GM18868 (cell line): ENCODE data around the gene CMSS1.
A peak's percentile ranks its signal among the peaks of the same experiment; 100 is the strongest.

Source experiments
- ATAC-seq: cut with Tn5 transposase; IDR thresholded peaks from one replicate; pipeline ENCODE4 v1.9.1; 2021; ENCODE audit warnings: mild to moderate bottlenecking, moderate library complexity; ENCODE audit not compliant: unreplicated experiment

CMSS1 gene

DNA sequence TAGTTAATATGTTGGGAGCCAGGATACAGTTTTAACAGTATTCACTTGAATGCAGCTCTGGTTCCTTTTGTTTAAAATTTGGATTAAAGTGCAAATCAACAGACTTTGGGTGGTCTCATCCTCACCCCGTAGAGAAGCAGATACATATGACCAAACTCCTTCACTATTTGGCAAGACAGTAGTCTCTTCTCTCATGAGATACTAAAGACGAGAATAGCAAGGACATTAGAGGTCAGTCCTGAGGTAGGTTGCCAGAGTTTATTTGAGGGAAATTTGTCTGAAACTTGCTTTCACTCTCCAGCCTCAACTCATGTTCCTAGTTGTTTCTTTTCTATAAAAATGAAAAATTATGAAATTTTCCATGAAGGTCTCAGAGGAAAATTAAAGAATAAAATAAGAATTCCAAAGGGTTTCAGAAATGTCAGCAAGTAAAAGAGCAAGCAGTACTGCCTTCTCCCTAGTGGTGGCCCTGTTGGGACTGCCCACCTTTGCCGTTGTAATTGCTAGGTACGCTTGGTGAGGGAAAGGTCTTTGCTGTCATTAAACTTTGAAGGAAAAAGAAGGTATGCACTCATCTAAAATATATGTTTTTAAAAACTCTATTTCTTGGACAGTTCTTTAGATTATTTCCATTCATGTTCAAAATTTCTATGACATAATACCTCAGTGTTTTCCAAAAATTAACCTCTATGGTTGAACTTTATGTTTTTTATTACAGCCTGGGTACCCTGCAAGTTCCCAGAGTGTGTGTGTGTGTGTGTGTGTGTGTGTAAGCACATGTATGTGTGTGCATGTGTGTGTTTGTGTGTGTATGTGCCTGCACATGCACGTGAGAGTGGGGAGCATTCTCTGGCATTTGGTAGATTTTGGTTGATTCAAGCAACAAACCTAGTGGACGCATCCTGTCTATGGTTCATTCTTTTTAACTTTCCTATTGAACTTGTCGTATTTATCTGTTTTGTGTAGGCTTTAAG is 111.4 kb downstream of the CMSS1 start:
- ATAC-seq: no peak

DNA sequence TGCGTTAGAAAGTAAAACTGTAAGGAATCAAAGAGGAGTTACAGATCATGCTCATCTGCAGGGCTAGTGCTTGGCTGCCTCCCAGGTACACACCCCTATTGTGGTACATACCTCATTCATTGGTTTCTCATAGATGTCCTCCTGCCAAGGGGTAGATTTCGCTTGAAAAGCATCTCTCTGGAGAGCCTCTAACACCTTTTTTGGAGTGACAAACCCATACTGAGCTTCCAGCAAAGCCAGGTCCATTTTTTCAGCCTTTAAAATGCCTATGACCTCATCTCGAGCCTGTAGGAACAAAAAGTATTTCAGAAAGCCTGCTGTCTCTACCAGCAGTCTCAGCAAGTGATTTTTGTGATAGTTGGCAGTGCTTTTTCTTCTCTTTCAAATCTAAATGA is 112.1 kb downstream of the CMSS1 start:
- ATAC-seq: no peak

DNA sequence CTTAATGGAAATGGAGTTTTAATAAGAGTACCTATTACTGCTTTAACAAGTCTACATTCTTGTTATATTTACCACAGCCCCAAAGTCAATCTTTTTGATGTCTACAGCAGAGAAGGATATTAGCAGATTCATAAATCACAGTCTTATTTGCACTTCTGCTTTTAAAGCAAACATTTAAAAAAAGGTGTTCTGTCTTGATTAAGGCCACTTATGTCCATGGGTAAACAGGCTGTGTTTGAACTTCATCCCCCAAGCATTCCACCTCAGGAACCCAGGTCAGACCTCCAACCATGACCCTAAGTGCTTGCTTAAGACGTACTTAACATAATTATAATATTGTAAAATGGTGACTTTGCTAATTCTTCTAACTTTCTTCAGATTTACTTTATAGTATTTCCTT is 113.4 kb downstream of the CMSS1 start:
- ATAC-seq: no peak

DNA sequence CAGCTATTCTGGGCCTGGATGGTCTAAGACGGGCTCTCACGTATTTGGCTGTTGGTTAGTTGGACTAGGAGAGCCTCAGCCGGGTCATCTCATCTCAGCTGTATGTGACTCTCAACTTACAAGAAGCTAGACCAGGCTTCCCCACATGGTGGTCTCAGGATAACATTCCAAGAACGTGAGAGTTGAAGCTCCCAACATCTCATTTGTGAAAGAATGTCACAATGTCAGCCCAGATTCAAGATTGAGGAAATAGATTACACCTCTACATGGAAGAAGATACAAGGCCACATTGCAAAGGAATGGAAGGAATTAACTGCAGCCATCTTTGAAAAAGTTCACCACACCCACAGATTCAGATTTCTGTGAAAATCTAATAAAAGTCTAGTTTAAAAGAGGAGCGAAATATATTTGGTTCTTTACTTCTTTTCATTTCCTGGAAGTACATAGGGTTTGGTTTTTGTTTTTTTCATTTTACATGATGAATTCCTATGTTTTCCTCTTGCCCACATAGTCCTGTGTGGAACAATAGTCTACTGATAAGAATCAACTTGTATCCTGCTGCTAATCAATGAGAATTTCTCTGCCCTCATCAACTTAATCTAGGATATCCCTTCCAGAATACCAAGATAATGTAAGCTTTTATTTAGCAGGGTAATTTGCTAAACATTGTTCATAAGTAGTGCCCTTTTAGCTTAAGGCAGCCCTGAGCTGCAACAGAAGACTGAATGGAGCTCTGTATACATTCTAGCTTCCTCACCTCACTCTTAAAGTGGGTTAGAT is 116.5 kb downstream of the CMSS1 start:
- no peak for ATAC-seq

DNA sequence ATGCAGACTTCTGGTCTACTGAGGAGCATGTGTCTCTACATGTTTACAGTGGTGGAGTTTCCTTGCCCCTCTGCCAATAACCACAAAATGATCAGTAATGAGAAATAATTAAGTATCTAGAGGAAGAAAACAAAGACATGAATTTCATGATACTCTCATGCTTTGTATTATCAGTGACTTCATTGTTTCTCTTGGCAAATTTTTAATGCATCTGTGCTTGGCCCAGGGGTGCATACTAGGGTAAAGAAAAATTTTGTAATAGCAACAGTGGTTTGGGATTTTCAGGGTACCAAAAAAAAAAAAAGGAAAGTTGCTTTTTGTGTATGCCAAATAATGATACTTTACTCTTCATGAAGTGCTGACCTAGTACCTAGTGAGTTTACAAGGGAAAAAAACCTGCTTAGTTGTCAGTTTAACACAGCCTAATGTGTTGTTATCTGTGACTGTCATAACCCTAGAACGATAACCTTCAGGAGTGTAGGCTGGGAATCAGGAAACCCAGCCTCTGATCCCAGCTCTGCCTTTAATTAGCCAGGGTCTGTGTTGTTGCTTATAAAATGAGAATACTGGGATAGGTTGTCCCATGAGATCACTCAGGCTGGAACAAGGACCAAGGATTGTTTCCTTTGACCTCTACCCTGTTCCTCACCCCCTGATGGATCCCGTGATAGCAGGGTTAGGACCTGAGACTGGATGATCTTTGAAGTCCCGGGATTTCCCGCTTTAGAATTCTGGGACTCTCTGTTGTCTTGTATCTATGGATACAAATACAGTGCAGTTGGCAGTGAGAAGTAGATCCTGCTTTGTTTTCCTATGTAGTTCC is 117.5 kb downstream of the CMSS1 start:
- no peak for ATAC-seq

DNA sequence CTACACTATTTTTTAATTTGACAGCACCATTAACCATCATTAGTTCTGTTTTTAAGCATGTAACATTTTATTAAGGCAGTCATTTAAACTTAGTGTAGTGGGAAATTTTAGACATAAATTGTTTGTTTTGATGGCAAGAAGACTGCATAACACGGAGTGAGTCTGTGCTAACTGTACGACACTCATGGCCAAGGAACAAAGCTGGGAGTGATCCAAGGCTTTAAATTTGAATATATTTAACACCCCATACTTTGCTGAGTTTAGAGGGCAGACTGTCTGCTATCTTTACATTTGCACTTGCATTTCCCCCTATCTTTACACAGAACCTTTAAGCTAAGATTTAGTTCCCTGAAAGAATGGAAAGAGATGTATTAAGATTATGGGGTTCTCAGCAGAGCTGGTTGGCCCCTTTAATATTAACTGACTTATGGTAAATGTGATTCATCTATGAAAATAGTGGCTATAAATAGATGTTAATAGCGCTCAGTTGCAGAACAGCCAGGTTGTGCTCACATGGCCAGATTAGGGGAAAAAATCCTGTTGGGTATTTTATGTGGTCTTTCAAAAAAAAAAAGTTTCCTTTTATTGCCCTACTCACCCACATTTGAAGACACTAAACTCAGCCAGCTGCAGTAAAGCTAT is 120.7 kb downstream of the CMSS1 start:
- peak; percentile 36 for ATAC-seq

DNA sequence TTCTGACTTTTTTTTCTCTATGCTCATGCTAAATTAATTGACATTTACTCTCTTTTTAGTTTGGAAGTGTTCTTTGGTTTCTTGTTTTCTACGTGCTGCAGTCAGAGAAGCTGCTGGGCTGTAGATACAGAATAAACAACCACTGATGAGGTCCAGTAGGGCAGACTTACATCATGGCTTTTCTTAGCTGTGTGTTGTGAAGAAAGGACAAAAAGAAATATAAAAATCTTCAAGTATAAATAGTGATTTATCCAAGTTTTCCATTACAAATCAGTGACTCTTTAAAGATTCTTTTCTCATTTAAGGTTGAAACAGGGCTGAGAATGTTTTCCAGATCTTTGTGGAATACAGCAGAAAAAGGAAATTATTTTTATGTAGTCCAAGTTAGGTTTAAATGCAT is 122.2 kb downstream of the CMSS1 start:
- no peak for ATAC-seq

DNA sequence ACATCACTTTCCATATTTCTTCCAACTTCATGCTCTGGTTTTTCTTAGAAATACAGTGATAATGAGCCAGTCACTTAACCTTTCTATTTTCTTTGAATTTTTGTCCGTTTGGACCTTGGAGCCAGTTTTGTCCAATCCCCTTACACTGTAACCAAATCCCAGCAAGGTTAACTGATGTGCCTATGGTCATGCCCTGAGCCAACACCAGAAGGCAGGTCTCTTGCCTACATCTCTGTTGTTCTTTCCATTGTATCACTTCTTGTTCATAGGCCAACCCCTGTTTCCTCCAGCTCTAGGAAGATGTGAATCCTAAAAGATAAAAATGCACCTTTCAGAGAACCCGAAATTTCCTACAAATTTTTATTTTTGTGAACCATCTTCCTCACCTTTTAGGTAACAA is 122.7 kb downstream of the CMSS1 start:
- ATAC-seq: no peak

DNA sequence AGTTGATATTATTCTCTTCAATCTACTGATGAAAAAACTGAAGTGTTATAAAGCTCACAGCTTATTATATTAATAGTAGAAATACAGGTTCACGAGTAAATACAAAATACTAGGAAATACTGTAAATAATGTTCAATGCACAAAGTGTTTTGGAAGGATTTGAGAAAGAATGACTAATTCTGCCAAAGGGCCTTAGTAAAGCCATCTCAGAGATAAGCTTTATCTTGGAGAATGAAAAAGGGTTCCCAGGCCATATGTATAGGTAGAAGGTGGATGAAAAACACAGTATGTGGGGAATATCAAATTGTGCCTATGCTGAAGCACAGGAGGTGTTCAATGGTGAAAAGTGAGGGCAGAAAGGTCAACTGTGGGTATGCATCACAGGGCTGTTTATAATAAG is 123.5 kb downstream of the CMSS1 start:
- no peak for ATAC-seq

DNA sequence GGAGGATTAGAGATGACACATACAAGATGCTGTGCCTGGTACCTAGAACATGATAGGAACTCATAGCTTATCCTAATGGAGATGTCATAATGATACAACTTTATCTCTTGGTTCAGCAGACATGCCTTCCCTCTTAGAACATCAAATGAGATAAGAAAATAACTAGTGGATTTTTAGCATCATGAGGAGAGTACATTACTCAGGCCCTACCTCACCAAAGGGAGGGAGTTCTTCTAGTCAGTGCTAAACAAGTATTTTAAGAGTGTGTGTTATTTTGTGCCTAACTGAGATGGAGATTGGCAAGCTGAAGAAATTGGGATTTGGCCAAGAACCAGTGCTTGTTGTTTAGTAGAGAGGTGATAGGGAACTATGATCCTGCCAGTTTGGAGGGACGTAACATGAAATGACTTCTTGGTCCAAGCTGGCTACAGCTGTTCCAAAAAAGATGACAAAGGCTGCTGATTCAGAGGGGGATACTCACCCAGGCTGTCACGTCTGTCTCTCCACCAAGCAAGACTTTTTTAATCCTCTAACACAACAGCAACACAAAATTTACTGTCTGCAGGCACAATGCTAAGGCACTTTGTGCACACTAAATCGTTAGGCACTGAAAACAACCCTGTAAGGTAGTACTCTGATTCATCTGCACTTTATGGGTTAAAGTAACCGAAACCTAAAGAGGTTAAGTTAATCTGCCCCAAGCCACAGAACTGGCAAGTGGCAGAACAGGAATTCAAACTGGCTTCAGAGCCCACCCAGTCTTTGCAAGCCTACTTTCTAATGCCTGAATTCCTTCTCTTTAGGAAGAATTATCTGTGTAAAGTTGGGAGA is 126.5 kb downstream of the CMSS1 start:
- no peak for ATAC-seq

DNA sequence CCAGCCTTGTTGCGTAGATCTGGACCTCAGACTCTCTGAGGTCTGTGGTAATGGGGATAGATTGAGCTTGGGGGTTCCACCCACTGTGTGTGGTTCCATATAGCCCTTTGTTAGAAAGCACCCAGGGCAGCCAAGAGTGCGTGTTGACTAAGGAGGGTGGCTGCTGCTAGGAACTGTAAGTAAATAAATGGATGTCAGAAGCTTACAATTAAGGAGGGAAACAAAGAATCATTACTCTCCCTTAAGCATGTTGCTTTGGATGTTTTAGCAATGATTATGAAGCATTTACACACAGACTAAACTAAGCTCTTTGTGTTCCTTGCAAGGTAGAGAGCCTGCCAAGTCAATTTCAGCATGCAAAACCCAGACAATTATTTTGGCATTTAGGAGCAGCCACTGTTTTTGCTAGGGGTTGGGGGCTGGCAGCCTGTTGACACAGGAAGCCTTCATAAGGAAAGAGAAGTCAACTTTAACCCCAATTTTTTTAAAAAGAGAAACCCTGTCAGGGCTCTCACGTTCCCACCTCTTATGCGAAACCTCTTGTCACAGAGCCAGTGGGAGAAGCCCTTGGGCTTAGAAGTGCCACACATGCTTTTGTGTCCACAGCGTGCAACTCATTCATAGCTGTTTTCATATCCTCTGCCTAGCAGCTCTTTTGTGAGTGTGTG is 127.8 kb downstream of the CMSS1 start:
- no peak for ATAC-seq

DNA sequence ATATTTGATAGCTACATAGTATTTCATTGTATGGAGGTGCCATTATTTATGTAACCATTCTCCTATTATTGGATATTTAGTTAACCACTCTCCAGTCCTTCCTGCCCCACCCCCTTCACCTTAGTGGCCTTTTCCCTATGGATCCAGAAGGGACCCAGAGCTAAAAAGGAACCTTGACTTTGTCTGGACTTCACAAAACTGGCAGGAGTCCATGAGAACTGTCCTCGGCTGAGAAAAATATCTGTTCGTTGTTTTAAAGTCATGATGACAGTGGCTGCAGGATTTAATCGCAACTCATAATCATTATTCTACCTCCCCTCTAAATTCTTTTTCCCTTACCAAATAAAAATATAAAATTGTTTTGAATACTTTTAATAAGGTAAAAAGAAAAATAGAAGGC is 129.7 kb downstream of the CMSS1 start:
- ATAC-seq: no peak

DNA sequence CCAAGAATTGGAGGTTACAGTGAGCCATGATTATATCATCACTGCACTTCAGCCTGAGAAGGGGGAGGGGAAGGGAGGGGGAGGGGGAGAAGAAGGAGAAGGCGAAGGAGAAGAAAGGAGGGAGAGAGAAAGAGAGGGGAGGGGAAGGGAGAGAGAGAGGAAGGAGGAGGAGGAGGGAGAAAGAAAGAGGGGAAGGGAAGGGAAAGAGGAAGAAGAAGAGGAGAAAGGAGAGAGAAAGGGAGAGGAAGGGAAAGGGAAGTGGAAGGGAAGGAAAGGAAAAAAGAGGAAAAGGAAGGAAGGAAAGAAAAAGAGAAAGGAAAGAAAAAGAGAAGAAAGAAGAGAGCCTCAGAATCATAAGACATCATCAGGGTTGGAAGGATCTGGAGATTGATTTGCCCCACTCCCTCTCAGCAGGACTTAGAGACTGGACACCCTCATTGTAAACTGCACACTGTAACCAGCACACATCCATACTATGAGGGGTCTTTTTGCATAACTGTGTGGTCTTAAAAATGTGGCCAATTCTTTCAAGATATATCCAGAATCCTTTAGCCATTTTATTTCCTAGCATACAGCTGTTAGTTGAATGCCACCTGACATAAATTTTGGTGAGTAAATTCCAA is 130.9 kb downstream of the CMSS1 start:
- ATAC-seq: no peak

DNA sequence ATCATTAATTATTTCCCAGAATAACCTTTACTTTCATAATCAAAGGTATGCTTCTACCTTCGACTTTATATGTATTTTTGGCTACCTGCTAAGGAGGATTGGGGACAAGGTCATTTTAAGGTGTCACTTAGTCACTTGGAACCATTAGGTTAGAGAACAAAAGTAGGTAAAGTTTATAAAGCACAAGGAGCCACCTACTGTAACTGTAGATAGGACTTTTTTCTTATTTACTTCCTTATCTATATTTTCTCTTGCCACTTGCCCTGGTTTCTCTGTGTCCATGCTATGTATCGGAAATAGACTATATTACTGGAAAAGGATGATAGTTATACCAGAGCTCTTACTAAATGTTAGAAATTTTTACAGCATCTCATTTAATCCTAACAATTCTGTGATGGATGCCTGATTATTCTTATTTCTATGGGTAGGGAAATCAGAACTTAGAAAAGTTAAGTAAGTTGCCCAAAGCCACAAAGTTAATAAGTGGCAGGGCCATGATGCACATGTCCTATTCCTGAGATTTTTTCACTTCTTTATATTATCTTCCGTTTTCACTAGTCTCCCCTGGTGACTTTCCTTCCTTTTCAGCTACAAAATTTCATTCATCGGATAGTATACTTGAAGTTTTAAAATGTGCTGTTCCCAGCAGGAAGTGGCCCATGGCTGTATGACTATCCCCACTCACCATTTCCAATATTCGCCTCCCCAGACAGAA is 132.5 kb downstream of the CMSS1 start:
- no peak for ATAC-seq

DNA sequence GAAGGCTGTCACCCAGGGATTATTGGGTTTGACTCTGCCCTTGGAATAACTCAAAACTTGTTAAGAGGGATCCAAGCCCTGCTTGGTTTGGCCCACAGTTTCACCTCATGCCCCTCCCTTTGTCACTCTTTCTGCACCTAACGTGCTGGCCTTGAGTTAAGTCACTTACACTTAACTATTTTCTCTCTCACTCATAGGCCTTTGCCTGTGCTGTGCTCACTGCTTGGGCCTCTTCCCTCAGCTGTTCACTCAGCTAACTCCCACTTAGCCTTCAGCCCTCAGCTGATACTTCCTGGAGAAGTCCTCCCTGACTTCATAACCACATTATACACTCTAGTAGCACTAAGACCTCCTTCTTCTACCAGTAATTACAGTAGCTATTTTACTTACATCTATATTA is 133.3 kb downstream of the CMSS1 start:
- no peak for ATAC-seq

DNA sequence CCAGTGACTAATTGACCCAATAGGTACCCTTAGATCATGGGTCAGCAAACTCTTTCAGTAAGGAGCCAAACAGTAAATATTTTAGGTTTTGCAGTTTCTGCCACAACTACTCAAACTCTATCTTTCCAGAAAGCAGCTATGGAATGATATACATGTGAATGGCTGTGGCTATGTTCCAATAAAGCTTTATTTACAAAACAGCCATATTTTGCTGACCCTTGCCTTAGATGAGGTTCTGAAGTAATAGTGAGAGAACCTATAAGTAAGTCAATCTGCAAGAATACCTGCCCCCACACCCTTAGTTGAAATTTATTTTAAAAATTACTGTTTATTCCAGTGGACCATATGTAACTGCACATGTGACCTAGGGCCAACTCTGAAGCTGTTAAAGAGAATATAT is 134.0 kb downstream of the CMSS1 start:
- no peak for ATAC-seq

DNA sequence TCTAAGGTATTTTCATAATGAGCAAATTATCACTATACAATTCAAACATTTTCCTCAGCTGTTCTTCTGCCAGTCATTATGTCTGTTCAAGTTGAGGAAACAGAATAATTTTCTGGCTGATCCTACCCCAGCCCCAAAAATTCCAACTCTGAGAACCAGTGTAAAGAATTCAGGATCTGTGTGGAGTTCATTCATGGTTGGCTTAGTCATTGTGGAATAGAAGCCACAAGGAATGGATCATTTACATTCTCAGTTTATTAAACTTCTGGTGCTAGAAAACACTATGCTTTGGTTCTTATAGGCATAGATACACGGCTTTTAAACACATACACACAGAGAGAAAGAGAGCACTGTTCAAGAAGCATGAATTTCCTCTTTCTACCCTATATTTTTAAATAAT is 134.6 kb downstream of the CMSS1 start:
- no peak for ATAC-seq

DNA sequence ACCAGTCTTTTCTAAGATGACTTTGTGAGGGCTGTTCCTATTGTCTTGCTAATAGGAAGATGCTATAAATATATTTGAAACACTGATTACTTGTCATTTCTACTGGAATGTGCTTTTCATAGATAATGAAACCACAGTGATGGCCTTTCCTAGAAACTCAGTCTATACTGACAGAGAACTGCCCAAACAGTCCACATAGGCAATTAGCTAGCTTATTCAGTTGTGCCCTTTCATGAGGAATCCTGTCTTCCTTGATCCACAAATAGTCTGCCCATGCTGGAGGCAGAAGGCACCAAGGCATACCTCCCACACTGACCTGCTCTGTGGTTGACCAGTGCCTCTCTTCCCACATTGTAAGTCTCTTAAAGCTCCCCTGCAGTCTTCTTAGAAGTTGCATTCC is 135.9 kb downstream of the CMSS1 start:
- no peak for ATAC-seq
